CD14-positive monocyte (primary cell): Measurements from ENCODE around the gene FNDC11. TPM values are rescaled to one million over a fixed set of nuclear protein-coding genes. Genes with fewer than 3 reads are reported as not detected.

ENCODE experiments used
- DNase-seq, 3 donors: peaks; one replicate each; pipeline ENCODE4 v3.0.0-alpha.2; 2011 to 2022
- H2AFZ ChIP-seq: 2 replicates; pipeline ENCODE4 v1.6.0; 2012; ENCODE audit warnings: mild to moderate bottlenecking, low read depth, low read length, inconsistent platforms; ENCODE audit not compliant: insufficient read depth, poor library complexity, severe bottlenecking
- H3K27ac ChIP-seq, 2 donors: 1 replicate in 1 of 2; 2 replicates in 1 of 2; pipeline ENCODE4 v1.5.1; 2012 to 2013; ENCODE audit warnings: low read length in 2 of 2, control low read depth in 1 of 2, inconsistent platforms in 1 of 2, low read depth in 1 of 2, mild to moderate bottlenecking in 1 of 2
- H3K27me3 ChIP-seq, 2 donors: one replicate each; pipeline versions ENCODE4 v1.6.0 to v1.6.1; 2011 to 2013; ENCODE audit warnings: low read length in 2 of 2; ENCODE audit not compliant: control insufficient read depth in 2 of 2, insufficient read depth in 2 of 2
- H3K36me3 ChIP-seq, 2 donors: replicated peaks in 1 of 2; 1 replicate in 1 of 2; 2 replicates in 1 of 2; pipeline versions ENCODE4 v1.5.1 to v1.6.1; 2012 to 2013; ENCODE audit warnings: low read length in 2 of 2, control low read depth in 1 of 2, inconsistent platforms in 1 of 2, mild to moderate bottlenecking in 1 of 2; ENCODE audit not compliant: insufficient read depth in 2 of 2, control insufficient read depth in 1 of 2
- H3K4me1 ChIP-seq, 2 donors: 1 replicate in 1 of 2; 2 replicates in 1 of 2; pipeline versions ENCODE4 v1.5.1 to v1.6.1; 2012 to 2013; ENCODE audit warnings: low read length in 2 of 2, control low read depth in 1 of 2, inconsistent platforms in 1 of 2, mild to moderate bottlenecking in 1 of 2, moderate library complexity in 1 of 2; ENCODE audit not compliant: insufficient read depth in 2 of 2, control insufficient read depth in 1 of 2
- H3K4me2 ChIP-seq: replicated peaks from 2 replicates; pipeline ENCODE3; 2012; ENCODE audit warnings: low read length, moderate library complexity, mild to moderate bottlenecking; ENCODE audit not compliant: poor library complexity, severe bottlenecking; ENCODE audit errors: extremely low read depth
- H3K4me3 ChIP-seq, 3 experiments: fragments of 200-600 bp in 1 of 3; sonication (generic) in 1 of 3; replicated peaks in 1 of 3; 1 replicate in 2 of 3; 2 replicates in 1 of 3; pipeline ENCODE4 v1.5.1; 2011 to 2013; ENCODE audit warnings: low read length in 3 of 3, mild to moderate bottlenecking in 3 of 3, control low read depth in 2 of 3, low read depth in 2 of 3, inconsistent platforms in 1 of 3, moderate library complexity in 1 of 3
- H3K79me2 ChIP-seq: 2 replicates; pipeline ENCODE4 v1.6.0; 2012; ENCODE audit warnings: mild to moderate bottlenecking, control low read depth, inconsistent platforms, low read length, moderate library complexity; ENCODE audit not compliant: insufficient read depth
- H3K9ac ChIP-seq: 2 replicates; pipeline ENCODE4 v1.6.0; 2017; ENCODE audit warnings: low read length, mild to moderate bottlenecking; ENCODE audit not compliant: insufficient read depth, poor library complexity, severe bottlenecking
- H3K9me3 ChIP-seq, 2 donors: replicated peaks in 1 of 2; 1 replicate in 1 of 2; 2 replicates in 1 of 2; pipeline versions ENCODE4 v1.5.1 to v1.6.1; 2012 to 2013; ENCODE audit warnings: low read length in 2 of 2, control low read depth in 1 of 2; ENCODE audit not compliant: control insufficient read depth in 1 of 2, insufficient read depth in 1 of 2
- H4K20me1 ChIP-seq: 2 replicates; pipeline ENCODE4 v1.6.0; 2012; ENCODE audit warnings: mild to moderate bottlenecking, low read length, control low read depth, moderate library complexity; ENCODE audit not compliant: insufficient read depth
- H3K27ac Mint-ChIP-seq, 7 donors: one replicate each; pipeline ENCODE4 v1.8.0; 2020; ENCODE audit warnings: mild to moderate bottlenecking in 7 of 7, mixed read lengths in 7 of 7, moderate library complexity in 6 of 7, inconsistent platforms in 2 of 7
- H3K27me3 Mint-ChIP-seq, 3 donors: one replicate each; pipeline ENCODE4 v1.8.0; 2021 to 2022; ENCODE audit warnings: low read depth in 3 of 3, mild to moderate bottlenecking in 3 of 3, mixed read lengths in 3 of 3, moderate library complexity in 3 of 3, inconsistent platforms in 1 of 3
- H3K36me3 Mint-ChIP-seq, 2 donors: one replicate each; pipeline ENCODE4 v1.8.0; 2020; ENCODE audit warnings: mixed read lengths in 2 of 2, inconsistent platforms in 1 of 2, mild to moderate bottlenecking in 1 of 2
- H3K4me1 Mint-ChIP-seq: one replicate; pipeline ENCODE4 v1.8.0; 2020; ENCODE audit warnings: mild to moderate bottlenecking, mixed read lengths
- H3K4me3 Mint-ChIP-seq, 2 donors: one replicate each; pipeline ENCODE4 v1.8.0; 2020; ENCODE audit warnings: mild to moderate bottlenecking in 2 of 2, mixed read lengths in 2 of 2, moderate library complexity in 1 of 2
- H3K9me3 Mint-ChIP-seq, 7 donors: one replicate each; pipeline ENCODE4 v1.8.0; 2020 to 2022; ENCODE audit warnings: mixed read lengths in 7 of 7, mild to moderate bottlenecking in 6 of 7, moderate library complexity in 6 of 7, inconsistent platforms in 2 of 7
- CTCF ChIP-seq: fragments of 200-600 bp; IDR thresholded peaks from one replicate; pipeline ENCODE4 v1.8.0; 2022; ENCODE audit warnings: antibody characterized with exemption, mild to moderate bottlenecking
- WGBS: methylation state at CpG from one replicate; pipeline ENCODE4 v1.1.5; 2013; ENCODE audit warnings: missing lambda C conversion rate; ENCODE audit not compliant: insufficient coverage; 5-methylcytosine and 5-hydroxymethylcytosine counted together
- intact Hi-C, 2 donors: fragments of 100-400 bp; cut with micrococcal nuclease; formaldehyde crosslinking; loops; one replicate each; pipeline versions ENCODE4 v1.15.0 to v1.15.1; 2023
- polyA plus RNA-seq, 3 donors: library from polyadenylated mRNA; depleted of rRNA in 1 of 3; unstranded in 2 of 3; stranded (reverse) in 1 of 3; fragments of 300-500 nt in 2 of 3; fragments of >200 nt in 1 of 3; fragmentation: Illumina TruSeq in 2 of 3; gene quantifications; 1 replicate in 2 of 3; 2 replicates in 1 of 3; pipeline ENCODE4 v1.2.3, GENCODE V29; 2012 to 2021

The FNDC11 gene
- polyA plus RNA-seq, 3 donors = 0.23 TPM; not detected in 2

- no peak for TF ChIP-seq CTCF
- DNase-seq = no peak
- H3K27ac ChIP-seq = no peak overlapping the region
- no peaks in the 10 kb centered on the region for H3K4me1 ChIP-seq
- H4K20me1 ChIP-seq = no peaks in the 10 kb centered on the region
- H3K4me3 ChIP-seq = no peak overlapping the region
- H3K9me3 ChIP-seq = no peaks in the 10 kb centered on the region
- H3K27me3 Mint-ChIP-seq = peaks cover 0 to 3% (median 0%) of the 10 kb centered on the region in 3 donors
- no peak overlapping the region for H3K4me2 ChIP-seq
- no peak overlapping the region for H3K9ac ChIP-seq
- no peaks in the 10 kb centered on the region for H3K27me3 ChIP-seq
- intact Hi-C loops = no loop called here
- 97% methylated on average over 26 of the region's 30 CpGs for WGBS
- no peaks in the 10 kb centered on the region for H3K4me1 Mint-ChIP-seq
- peaks cover 59 to 95% of the 10 kb centered on the region in 2 donors for H3K36me3 ChIP-seq
- no peaks in the 10 kb centered on the region for H3K79me2 ChIP-seq
- H3K27ac Mint-ChIP-seq = no peak overlapping the region
- H3K36me3 Mint-ChIP-seq = peaks cover 66 to 100% of the 10 kb centered on the region in 2 donors
- no peak overlapping the region for H3K4me3 Mint-ChIP-seq
- no peak overlapping the region for H2AFZ ChIP-seq
- no peaks in the 10 kb centered on the region for H3K9me3 Mint-ChIP-seq
Observed at GRCh38 chr20:63595416-63596127, 41.6 kb downstream of the FNDC11 start.

GRCh38 chr20:63596423-63596822 is 42.5 kb downstream of the FNDC11 start:
- TF ChIP-seq CTCF = no peak
- WGBS = 100% methylated on average over 6 of the region's 6 CpGs

More at GRCh38 chr20:63596423-63596822, 42.5 kb downstream of the FNDC11 start:
- peaks cover 63 to 95% of the 10 kb centered on the region in 2 donors for H3K36me3 ChIP-seq
- H3K9me3 ChIP-seq = no peaks in the 10 kb centered on the region
- no peak overlapping the region for H3K4me3 ChIP-seq
- intact Hi-C loops = no loop called here
- Mint-ChIP-seq H3K9me3 (no peaks in the 10 kb centered on the region), H3K4me1 (no peaks in the 10 kb centered on the region), H3K36me3 (peaks cover 67 to 100% of the 10 kb centered on the region in 2 donors), H3K27me3 (peaks cover 0 to 3% (median 0%) of the 10 kb centered on the region in 3 donors), H3K4me3 (no peak overlapping the region), H3K27ac (no peak overlapping the region)
- DNase-seq = no peak
- H3K4me1 ChIP-seq = no peaks in the 10 kb centered on the region
- no peak overlapping the region for H3K9ac ChIP-seq
- H3K27me3 ChIP-seq = no peaks in the 10 kb centered on the region
- H4K20me1 ChIP-seq = no peaks in the 10 kb centered on the region
- no peak overlapping the region for H3K4me2 ChIP-seq
- H2AFZ ChIP-seq = no peak overlapping the region
- no peak overlapping the region for H3K27ac ChIP-seq
- no peaks in the 10 kb centered on the region for H3K79me2 ChIP-seq
